ENCODE measurements around the gene KCNQ2.

- TF ChIP-seq ZNF274 (IDR thresholded peaks at IDR 0.05; ENCODE audit: low read depth, low read length) (no peak), YY1 (IDR thresholded peaks at IDR 0.05; ENCODE audit: insufficient read depth, insufficient read length) (no peak), SUZ12 (IDR thresholded peaks at IDR 0.05; ENCODE audit: extremely low read depth, insufficient read depth, insufficient read length) (no peak)
Observed at GRCh38 chr20:63417097-63417737, 55.2 kb downstream of the KCNQ2 start.

Data from NT2/D1 (cell line).